Vagina (tissue), 2 donors: Measurements from ENCODE around the gene HCFC1R1. TPM values are rescaled to one million over a fixed set of nuclear protein-coding genes. Genes with fewer than 3 reads are reported as not detected.

Source experiments
- DNase-seq, 2 donors: peaks; one replicate each; pipeline ENCODE4 v3.0.0-alpha.2; 2017; ENCODE audit errors: extremely low spot score in 2 of 2
- H3K27ac ChIP-seq: fragments of 200-600 bp; sonication (generic); one replicate; pipeline ENCODE4 v1.5.1; 2019
- H3K27me3 ChIP-seq: fragments of 200-600 bp; sonication (generic); one replicate; pipeline ENCODE4 v1.5.1; 2019
- H3K36me3 ChIP-seq, 2 donors: fragments of 200-600 bp; sonication (generic); one replicate each; pipeline ENCODE4 v1.5.1; 2017 to 2019
- H3K4me1 ChIP-seq: fragments of 200-600 bp; sonication (generic); one replicate; pipeline ENCODE4 v1.5.1; 2019
- H3K4me3 ChIP-seq, 2 donors: fragments of 200-600 bp; sonication (generic); 1 replicate in 1 of 2; 2 replicates in 1 of 2; pipeline ENCODE4 v1.5.1; 2016 to 2019
- H3K9me3 ChIP-seq: fragments of 200-600 bp; sonication (generic); one replicate; pipeline ENCODE4 v1.5.1; 2019
- CTCF ChIP-seq, 3 experiments: fragments of 450-650 bp in 2 of 3; fragments of 200-600 bp in 1 of 3; sonication (generic) in 1 of 3; IDR thresholded peaks; one replicate each; pipeline ENCODE4 v1.5.1; 2017 to 2019; ENCODE audit warnings: antibody characterized with exemption in 3 of 3, mild to moderate bottlenecking in 2 of 3, moderate library complexity in 2 of 3
- POLR2A ChIP-seq, 2 donors: fragments of 450-650 bp; IDR thresholded peaks; one replicate each; pipeline ENCODE4 v1.6.1; 2017; ENCODE audit warnings: antibody characterized with exemption in 2 of 2, mild to moderate bottlenecking in 2 of 2, moderate library complexity in 2 of 2
- POLR2AphosphoS5 ChIP-seq, 2 donors: sonication (generic); formaldehyde crosslinking; IDR thresholded peaks; one replicate each; pipeline ENCODE4 v1.9.0; 2017; ENCODE audit warnings: antibody characterized with exemption in 2 of 2, mild to moderate bottlenecking in 2 of 2, low read depth in 1 of 2; ENCODE audit not compliant: insufficient read depth in 1 of 2
- intact Hi-C: fragments of 100-400 bp; cut with DNase I; formaldehyde crosslinking; loops from one replicate; pipeline ENCODE4 v1.15.1; 2023
- total RNA-seq: library from RNA; depleted of rRNA; stranded (reverse); fragments of >200 nt; gene quantifications from one replicate; pipeline ENCODE4 v1.2.3, GENCODE V29; 2016

Gene HCFC1R1
- total RNA-seq, 1 donor from 2014 or later: 39.0 TPM

GRCh38 chr16:3015865-3016521, 7.7 kb downstream of the HCFC1R1 start:
- H3K4me1 ChIP-seq: peaks cover 12% of the 10 kb centered on the region
- no peak overlapping the region for H3K4me3 ChIP-seq
- TF ChIP-seq POLR2A (IDR thresholded peaks at IDR 0.05): no peak
- no peak for TF ChIP-seq CTCF (IDR thresholded peaks at IDR 0.05)
- no peak for TF ChIP-seq POLR2AphosphoS5 (IDR thresholded peaks at IDR 0.05; ENCODE audit: insufficient read depth in 1 of 2, low read depth in 1 of 2)
- no peak overlapping the region for H3K27ac ChIP-seq
- H3K36me3 ChIP-seq: no peaks in the 10 kb centered on the region
- intact Hi-C loops: no loop called here
- H3K27me3 ChIP-seq: peaks cover 16% of the 10 kb centered on the region
- no peaks in the 10 kb centered on the region for H3K9me3 ChIP-seq
- no peak for DNase-seq

- TF ChIP-seq POLR2AphosphoS5 (IDR thresholded peaks at IDR 0.05; ENCODE audit: insufficient read depth in 1 of 2, low read depth in 1 of 2): no peak
- no peak for TF ChIP-seq POLR2A (IDR thresholded peaks at IDR 0.05)
- no peak for TF ChIP-seq CTCF (IDR thresholded peaks at IDR 0.05)
- Histone ChIP-seq H3K4me3 (no peak overlapping the region), H3K27me3 (peaks cover 16% of the 10 kb centered on the region), H3K36me3 (no peaks in the 10 kb centered on the region), H3K27ac (no peak overlapping the region), H3K4me1 (peaks cover 5% of the 10 kb centered on the region), H3K9me3 (no peaks in the 10 kb centered on the region)
- intact Hi-C loops: no loop called here
- DNase-seq: no peak
These were observed 8.8 kb downstream of the HCFC1R1 start for GRCh38 chr16:3014971-3015370.

GRCh38 chr16:3013998-3014690, 9.6 kb downstream of the HCFC1R1 start:
- intact Hi-C loops: no loop called here
- H3K36me3 ChIP-seq: no peaks in the 10 kb centered on the region
- no peak overlapping the region for H3K4me3 ChIP-seq
- H3K27me3 ChIP-seq: peaks cover 16% of the 10 kb centered on the region
- H3K4me1 ChIP-seq: no peaks in the 10 kb centered on the region
- H3K27ac ChIP-seq: no peak overlapping the region
- H3K9me3 ChIP-seq: no peaks in the 10 kb centered on the region
- no peak for TF ChIP-seq CTCF (IDR thresholded peaks at IDR 0.05)
- no peak for TF ChIP-seq POLR2AphosphoS5 (IDR thresholded peaks at IDR 0.05; ENCODE audit: insufficient read depth in 1 of 2, low read depth in 1 of 2)
- TF ChIP-seq POLR2A (IDR thresholded peaks at IDR 0.05): no peak
- no peak for DNase-seq

GRCh38 chr16:3013491-3013951, 10.2 kb downstream of the HCFC1R1 start:
- Histone ChIP-seq H3K27ac (no peak overlapping the region), H3K27me3 (peaks cover 16% of the 10 kb centered on the region), H3K9me3 (no peaks in the 10 kb centered on the region), H3K4me1 (no peaks in the 10 kb centered on the region), H3K4me3 (no peak overlapping the region), H3K36me3 (no peaks in the 10 kb centered on the region)
- intact Hi-C loops: no loop called here
- DNase-seq: no peak
- TF ChIP-seq CTCF (IDR thresholded peaks at IDR 0.05) (no peak), POLR2AphosphoS5 (IDR thresholded peaks at IDR 0.05; ENCODE audit: insufficient read depth in 1 of 2, low read depth in 1 of 2) (no peak), POLR2A (IDR thresholded peaks at IDR 0.05) (no peak)
